Measurements from ENCODE around the gene KCNQ5.

The KCNQ5 gene

GRCh38 chr6:72647489-72647888 is 25.6 kb downstream of the KCNQ5 start:
- CTCF ChIA-PET: interaction anchor here (0.5 to 0.9 kb wide), 2 partner anchors 31 to 1048 kb away, joined by 3 to 4 read pairs; no protein-coding TSS in a partner anchor
- TF ChIP-seq, protein P1, sequence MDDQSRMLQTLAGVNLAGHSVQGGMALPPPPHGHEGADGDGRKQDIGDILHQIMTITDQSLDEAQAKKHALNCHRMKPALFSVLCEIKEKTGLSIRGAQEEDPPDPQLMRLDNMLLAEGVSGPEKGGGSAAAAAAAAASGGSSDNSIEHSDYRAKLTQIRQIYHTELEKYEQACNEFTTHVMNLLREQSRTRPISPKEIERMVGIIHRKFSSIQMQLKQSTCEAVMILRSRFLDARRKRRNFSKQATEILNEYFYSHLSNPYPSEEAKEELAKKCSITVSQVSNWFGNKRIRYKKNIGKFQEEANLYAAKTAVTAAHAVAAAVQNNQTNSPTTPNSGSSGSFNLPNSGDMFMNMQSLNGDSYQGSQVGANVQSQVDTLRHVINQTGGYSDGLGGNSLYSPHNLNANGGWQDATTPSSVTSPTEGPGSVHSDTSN (CRISPR knock-in tag; IDR thresholded peaks at IDR 0.05): no peak
- TF ChIP-seq, protein P2, sequence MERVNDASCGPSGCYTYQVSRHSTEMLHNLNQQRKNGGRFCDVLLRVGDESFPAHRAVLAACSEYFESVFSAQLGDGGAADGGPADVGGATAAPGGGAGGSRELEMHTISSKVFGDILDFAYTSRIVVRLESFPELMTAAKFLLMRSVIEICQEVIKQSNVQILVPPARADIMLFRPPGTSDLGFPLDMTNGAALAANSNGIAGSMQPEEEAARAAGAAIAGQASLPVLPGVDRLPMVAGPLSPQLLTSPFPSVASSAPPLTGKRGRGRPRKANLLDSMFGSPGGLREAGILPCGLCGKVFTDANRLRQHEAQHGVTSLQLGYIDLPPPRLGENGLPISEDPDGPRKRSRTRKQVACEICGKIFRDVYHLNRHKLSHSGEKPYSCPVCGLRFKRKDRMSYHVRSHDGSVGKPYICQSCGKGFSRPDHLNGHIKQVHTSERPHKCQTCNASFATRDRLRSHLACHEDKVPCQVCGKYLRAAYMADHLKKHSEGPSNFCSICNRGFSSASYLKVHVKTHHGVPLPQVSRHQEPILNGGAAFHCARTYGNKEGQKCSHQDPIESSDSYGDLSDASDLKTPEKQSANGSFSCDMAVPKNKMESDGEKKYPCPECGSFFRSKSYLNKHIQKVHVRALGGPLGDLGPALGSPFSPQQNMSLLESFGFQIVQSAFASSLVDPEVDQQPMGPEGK (tag by site-specific recombination; IDR thresholded peaks at IDR 0.05): no peak
- TF ChIP-seq ZNF830 (tag by site-specific recombination; IDR thresholded peaks at IDR 0.05; ENCODE audit: low read depth): no peak
- TF ChIP-seq, protein P3, sequence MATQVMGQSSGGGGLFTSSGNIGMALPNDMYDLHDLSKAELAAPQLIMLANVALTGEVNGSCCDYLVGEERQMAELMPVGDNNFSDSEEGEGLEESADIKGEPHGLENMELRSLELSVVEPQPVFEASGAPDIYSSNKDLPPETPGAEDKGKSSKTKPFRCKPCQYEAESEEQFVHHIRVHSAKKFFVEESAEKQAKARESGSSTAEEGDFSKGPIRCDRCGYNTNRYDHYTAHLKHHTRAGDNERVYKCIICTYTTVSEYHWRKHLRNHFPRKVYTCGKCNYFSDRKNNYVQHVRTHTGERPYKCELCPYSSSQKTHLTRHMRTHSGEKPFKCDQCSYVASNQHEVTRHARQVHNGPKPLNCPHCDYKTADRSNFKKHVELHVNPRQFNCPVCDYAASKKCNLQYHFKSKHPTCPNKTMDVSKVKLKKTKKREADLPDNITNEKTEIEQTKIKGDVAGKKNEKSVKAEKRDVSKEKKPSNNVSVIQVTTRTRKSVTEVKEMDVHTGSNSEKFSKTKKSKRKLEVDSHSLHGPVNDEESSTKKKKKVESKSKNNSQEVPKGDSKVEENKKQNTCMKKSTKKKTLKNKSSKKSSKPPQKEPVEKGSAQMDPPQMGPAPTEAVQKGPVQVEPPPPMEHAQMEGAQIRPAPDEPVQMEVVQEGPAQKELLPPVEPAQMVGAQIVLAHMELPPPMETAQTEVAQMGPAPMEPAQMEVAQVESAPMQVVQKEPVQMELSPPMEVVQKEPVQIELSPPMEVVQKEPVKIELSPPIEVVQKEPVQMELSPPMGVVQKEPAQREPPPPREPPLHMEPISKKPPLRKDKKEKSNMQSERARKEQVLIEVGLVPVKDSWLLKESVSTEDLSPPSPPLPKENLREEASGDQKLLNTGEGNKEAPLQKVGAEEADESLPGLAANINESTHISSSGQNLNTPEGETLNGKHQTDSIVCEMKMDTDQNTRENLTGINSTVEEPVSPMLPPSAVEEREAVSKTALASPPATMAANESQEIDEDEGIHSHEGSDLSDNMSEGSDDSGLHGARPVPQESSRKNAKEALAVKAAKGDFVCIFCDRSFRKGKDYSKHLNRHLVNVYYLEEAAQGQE (tag by site-specific recombination; IDR thresholded peaks at IDR 0.05): 0 out of 2 replicates have a peak, but pooled peaks have one; percentile 51
- no peaks in the 10 kb centered on the region for H3K36me3 ChIP-seq (ENCODE audit: control insufficient read depth in 2 of 2, insufficient read depth in 1 of 2, low read length in 2 of 2)

GRCh38 chr6:72649032-72649984 is 27.4 kb downstream of the KCNQ5 start:
- POLR2A ChIA-PET: no interaction called here
- Histone ChIP-seq H3K4me1 (ENCODE audit: control insufficient read depth, insufficient read depth, low read length) (peaks cover 8% of the 10 kb centered on the region), H3K9me3 (ENCODE audit: control insufficient read depth, insufficient read depth, low read depth, low read length) (no peaks in the 10 kb centered on the region), H3K4me3 (ENCODE audit: low read depth, low read length) (no peak overlapping the region), H3K27ac (ENCODE audit: extremely low read depth, low read depth, low read length) (no peak overlapping the region), H3K36me3 (ENCODE audit: control insufficient read depth in 2 of 2, insufficient read depth in 1 of 2, low read length in 2 of 2) (no peaks in the 10 kb centered on the region)
- CTCF ChIA-PET: interaction anchor here (0.9 to 1.2 kb wide), 3 partner anchors 27 to 33 kb away, joined by 4 read pairs; partner anchors contain the start of gene KCNQ5
- peak; percentile 78; the same call in 1 of the 2 replicates for TF ChIP-seq ZNF660 (tag by site-specific recombination; IDR thresholded peaks at IDR 0.05)
- TF ChIP-seq ZNF548 (tag by site-specific recombination; IDR thresholded peaks at IDR 0.05): no peak
- TF ChIP-seq ZIC2 (tag by site-specific recombination; IDR thresholded peaks at IDR 0.05): no peak
- TF ChIP-seq TRIM28 (IDR thresholded peaks at IDR 0.05; ENCODE audit: borderline replicate concordance, low read length): no peak
- no peak for TF ChIP-seq GLIS1 (tag by site-specific recombination; IDR thresholded peaks at IDR 0.05)
- peak; percentile 44 for TF ChIP-seq PRDM6 (tag by site-specific recombination; IDR thresholded peaks at IDR 0.05)

More at GRCh38 chr6:72647489-72647888, 25.6 kb downstream of the KCNQ5 start:
- no peak overlapping the region for H3K4me3 ChIP-seq (ENCODE audit: low read depth, low read length)
- no peaks in the 10 kb centered on the region for H3K9me3 ChIP-seq (ENCODE audit: control insufficient read depth, insufficient read depth, low read depth, low read length)
- H3K27ac ChIP-seq (ENCODE audit: extremely low read depth, low read depth, low read length): no peak overlapping the region
- H3K4me1 ChIP-seq (ENCODE audit: control insufficient read depth, insufficient read depth, low read length): peaks cover 8% of the 10 kb centered on the region
- POLR2A ChIA-PET: no interaction called here

Measured in HEK293 (cell line).